Measurements from ENCODE around the gene ADARB1.

Gene ADARB1

GRCh38 chr21:45118099-45118498 is 43.7 kb downstream of the ADARB1 start:
- CTCF ChIA-PET = no interaction called here
- POLR2A ChIA-PET = no interaction called here
- no peak for TF ChIP-seq ZNF384 (IDR thresholded peaks at IDR 0.05)
- no peak for TF ChIP-seq L3MBTL2 (conservative IDR thresholded peaks at IDR 0.05)
- no peak for TF ChIP-seq LEF1 (IDR thresholded peaks at IDR 0.05; ENCODE audit: borderline replicate concordance)
- no peak for TF ChIP-seq ELF4 (IDR thresholded peaks at IDR 0.05)
- no peak for DNase-seq (ENCODE audit: extremely low spot score)

- TF ChIP-seq FOXM1 (IDR thresholded peaks at IDR 0.05; ENCODE audit: borderline replicate concordance) = no peak
- TF ChIP-seq FOXA1 (IDR thresholded peaks at IDR 0.05) = no peak
- TF ChIP-seq ZNF384 (IDR thresholded peaks at IDR 0.05) = no peak
- TF ChIP-seq HDGF (IDR thresholded peaks at IDR 0.05; ENCODE audit: borderline replicate concordance) = no peak
- no peak for TF ChIP-seq BHLHE40 (IDR thresholded peaks at IDR 0.05; ENCODE audit: borderline replicate concordance)
- no peak for TF ChIP-seq CTBP1 (IDR thresholded peaks at IDR 0.05; ENCODE audit: borderline replicate concordance)
- no peak for TF ChIP-seq SP1 (IDR thresholded peaks at IDR 0.05)
- TF ChIP-seq FOXK2 (IDR thresholded peaks at IDR 0.05) = no peak
- TF ChIP-seq NFRKB (IDR thresholded peaks at IDR 0.05) = no peak
- TF ChIP-seq TARDBP (IDR thresholded peaks at IDR 0.05) = no peak
- no peak for TF ChIP-seq ARNT (IDR thresholded peaks at IDR 0.05)
- no peak for TF ChIP-seq SUZ12 (IDR thresholded peaks at IDR 0.05)
- no peak for TF ChIP-seq ELF4 (IDR thresholded peaks at IDR 0.05)
- 0 out of 2 replicates have a peak, but pooled peaks have one; percentile 23 for TF ChIP-seq L3MBTL2 (conservative IDR thresholded peaks at IDR 0.05)
- TF ChIP-seq PKNOX1 (IDR thresholded peaks at IDR 0.05) = peak; percentile 65
- TF ChIP-seq LEF1 (IDR thresholded peaks at IDR 0.05; ENCODE audit: borderline replicate concordance) = no peak
- ChIA-PET CTCF (interaction anchor here (1.1 to 3.8 kb wide), 4 partner anchors 8 to 22 kb away, joined by 4 to 24 read pairs (median 5); no protein-coding TSS in a partner anchor), POLR2A (interaction anchor here (0.6 to 1.2 kb wide), 3 partner anchors 9 to 319 kb away, joined by 3 to 4 read pairs (median 3); partner anchors contain the start of gene UBE2G2)
- no peak for DNase-seq (ENCODE audit: extremely low spot score)
Observed at GRCh38 chr21:45119812-45120211, 45.4 kb downstream of the ADARB1 start.

- peak; percentile 50 for DNase-seq (ENCODE audit: extremely low spot score)
- POLR2A ChIA-PET = interaction anchor here (0.7 to 1.0 kb wide), 3 partner anchors 47 to 320 kb away, joined by 3 read pairs; partner anchors contain the start of genes ADARB1 and UBE2G2
- CTCF ChIA-PET = interaction anchor here (1.0 to 3.8 kb wide), 3 partner anchors 9 to 19 kb away, joined by 3 to 24 read pairs (median 5); no protein-coding TSS in a partner anchor
- TF ChIP-seq CTBP1 (IDR thresholded peaks at IDR 0.05; ENCODE audit: borderline replicate concordance) (no peak), PKNOX1 (IDR thresholded peaks at IDR 0.05) (peak; percentile 69)
Observed at GRCh38 chr21:45120975-45121374, 46.6 kb downstream of the ADARB1 start.

- TF ChIP-seq ELF4 (IDR thresholded peaks at IDR 0.05) (no peak), ZNF384 (IDR thresholded peaks at IDR 0.05) (no peak), FOXK2 (IDR thresholded peaks at IDR 0.05) (no peak), LEF1 (IDR thresholded peaks at IDR 0.05; ENCODE audit: borderline replicate concordance) (no peak), HDGF (IDR thresholded peaks at IDR 0.05; ENCODE audit: borderline replicate concordance) (no peak), FOXA1 (IDR thresholded peaks at IDR 0.05) (no peak), SP1 (IDR thresholded peaks at IDR 0.05) (no peak), NFRKB (IDR thresholded peaks at IDR 0.05) (no peak), SUZ12 (IDR thresholded peaks at IDR 0.05) (no peak), TARDBP (IDR thresholded peaks at IDR 0.05) (no peak), FOXM1 (IDR thresholded peaks at IDR 0.05; ENCODE audit: borderline replicate concordance) (no peak), CTBP1 (IDR thresholded peaks at IDR 0.05; ENCODE audit: borderline replicate concordance) (no peak), BHLHE40 (IDR thresholded peaks at IDR 0.05; ENCODE audit: borderline replicate concordance) (no peak), L3MBTL2 (conservative IDR thresholded peaks at IDR 0.05) (no peak)
- CTCF ChIA-PET = interaction anchor here (0.7 to 3.8 kb wide), 4 partner anchors 9 to 172 kb away, joined by 3 to 24 read pairs (median 4); no protein-coding TSS in a partner anchor
- POLR2A ChIA-PET = interaction anchor here (0.9 to 1.0 kb wide), 2 partner anchors 48 to 321 kb away, joined by 3 to 4 read pairs; partner anchors contain the start of gene UBE2G2
Observed at GRCh38 chr21:45122030-45122429, 47.6 kb downstream of the ADARB1 start.

GRCh38 chr21:45122432-45123132 is 48.2 kb downstream of the ADARB1 start:
- CTCF ChIA-PET = interaction anchor here (1.0 to 3.8 kb wide), 3 partner anchors 9 to 173 kb away, joined by 4 to 24 read pairs (median 5); no protein-coding TSS in a partner anchor
- POLR2A ChIA-PET = interaction anchor here (1.0 kb wide), 1 partner anchor 49 kb away, joined by 4 read pairs; no protein-coding TSS in a partner anchor
- no peak for DNase-seq (ENCODE audit: extremely low spot score)
- TF ChIP-seq FOXM1 (IDR thresholded peaks at IDR 0.05; ENCODE audit: borderline replicate concordance) = no peak
- TF ChIP-seq PKNOX1 (IDR thresholded peaks at IDR 0.05) = no peak
- no peak for TF ChIP-seq ARNT (IDR thresholded peaks at IDR 0.05)
- no peak for TF ChIP-seq LEF1 (IDR thresholded peaks at IDR 0.05; ENCODE audit: borderline replicate concordance)
- TF ChIP-seq ELF4 (IDR thresholded peaks at IDR 0.05) = no peak
- TF ChIP-seq FOXK2 (IDR thresholded peaks at IDR 0.05) = no peak
- no peak for TF ChIP-seq ZNF384 (IDR thresholded peaks at IDR 0.05)
- no peak for TF ChIP-seq SP1 (IDR thresholded peaks at IDR 0.05)

More at GRCh38 chr21:45122030-45122429, 47.6 kb downstream of the ADARB1 start:
- DNase-seq (ENCODE audit: extremely low spot score) = no peak

- no peak for DNase-seq (ENCODE audit: extremely low spot score)
- ChIA-PET POLR2A (no interaction called here), CTCF (no interaction called here)
- TF ChIP-seq CTBP1 (IDR thresholded peaks at IDR 0.05; ENCODE audit: borderline replicate concordance) (no peak), ARNT (IDR thresholded peaks at IDR 0.05) (no peak), SUZ12 (IDR thresholded peaks at IDR 0.05) (no peak), ELF4 (IDR thresholded peaks at IDR 0.05) (no peak), SP1 (IDR thresholded peaks at IDR 0.05) (no peak), FOXK2 (IDR thresholded peaks at IDR 0.05) (no peak), FOXM1 (IDR thresholded peaks at IDR 0.05; ENCODE audit: borderline replicate concordance) (no peak), HDGF (IDR thresholded peaks at IDR 0.05; ENCODE audit: borderline replicate concordance) (no peak), BHLHE40 (IDR thresholded peaks at IDR 0.05; ENCODE audit: borderline replicate concordance) (no peak), ZNF384 (IDR thresholded peaks at IDR 0.05) (no peak), FOXA1 (IDR thresholded peaks at IDR 0.05) (no peak), NFRKB (IDR thresholded peaks at IDR 0.05) (no peak), L3MBTL2 (conservative IDR thresholded peaks at IDR 0.05) (no peak), LEF1 (IDR thresholded peaks at IDR 0.05; ENCODE audit: borderline replicate concordance) (no peak), TARDBP (IDR thresholded peaks at IDR 0.05) (no peak), PKNOX1 (IDR thresholded peaks at IDR 0.05) (no peak)
Observed at GRCh38 chr21:45123440-45123839, 49.1 kb downstream of the ADARB1 start.

All from HEK293T (cell line).